Fibroblast of the aortic adventitia (primary cell): Measurements from ENCODE around the gene TPD52L1. TPM values are rescaled to one million over a fixed set of nuclear protein-coding genes. Genes with fewer than 3 reads are reported as not detected.
"Not testable (repeated sequence)": the region's sequence is repeated elsewhere in the genome, so short reads cannot be mapped to it uniquely, and the experiment has no call there.

Experiments
- DNase-seq: peaks from one replicate; pipeline ENCODE4 v3.0.0-alpha.2; 2010; ENCODE audit warnings: low read depth
- H3K4me3 ChIP-seq: 2 replicates; pipeline ENCODE4 v1.5.1; 2011; ENCODE audit warnings: low read depth, mild to moderate bottlenecking, control low read depth, low read length, moderate library complexity
- CTCF ChIP-seq: IDR thresholded peaks from 2 replicates; pipeline ENCODE4 v1.5.1; 2011; ENCODE audit warnings: mild to moderate bottlenecking, low read length, control low read depth, inconsistent platforms; ENCODE audit not compliant: insufficient read depth
- total RNA-seq: library from RNA; depleted of rRNA; stranded (reverse); fragments of >200 nt; gene quantifications from 2 replicates; pipeline ENCODE4 v1.2.3, GENCODE V29; 2012; ENCODE audit warnings: low replicate concordance

TPD52L1 gene
- total RNA-seq, 1 donor = 20.8 TPM

GRCh38 chr6:125274935-125275334 lies 121.4 kb downstream of the TPD52L1 start:
- no peak for DNase-seq
- H3K4me3 ChIP-seq = no peak overlapping the region
- TF ChIP-seq CTCF = no peak

- DNase-seq = no peak
- no peak overlapping the region for H3K4me3 ChIP-seq
- no peak for TF ChIP-seq CTCF
Observed at GRCh38 chr6:125275779-125276178, 122.2 kb downstream of the TPD52L1 start.

GRCh38 chr6:125277838-125278237 lies 124.3 kb downstream of the TPD52L1 start:
- no peak for TF ChIP-seq CTCF
- no peak for DNase-seq
- no peak overlapping the region for H3K4me3 ChIP-seq

- no peak overlapping the region for H3K4me3 ChIP-seq
- TF ChIP-seq CTCF = no peak
- DNase-seq = no peak
Observed at GRCh38 chr6:125279961-125280360, 126.4 kb downstream of the TPD52L1 start.

GRCh38 chr6:125280370-125281035 lies 126.9 kb downstream of the TPD52L1 start:
- not testable (repeated sequence) for DNase-seq, H3K4me3 ChIP-seq

GRCh38 chr6:125282470-125282869 lies 128.9 kb downstream of the TPD52L1 start:
- H3K4me3 ChIP-seq, DNase-seq: not testable (repeated sequence)

- no peak for DNase-seq
- no peak for TF ChIP-seq CTCF
- H3K4me3 ChIP-seq = no peak overlapping the region
Observed at GRCh38 chr6:125285353-125285752, 131.8 kb downstream of the TPD52L1 start.

- no peak for TF ChIP-seq CTCF
- H3K4me3 ChIP-seq = no peak overlapping the region
- DNase-seq = no peak
Observed at GRCh38 chr6:125285936-125286335, 132.4 kb downstream of the TPD52L1 start.
